ENCODE results near the gene NOVA1.

Gene NOVA1

GRCh38 chr14:26402126-26402525, 195.7 kb downstream of the NOVA1 start:
- ATAC-seq, result no peak
- TF ChIP-seq ARNTL (CRISPR knock-in tag; IDR thresholded peaks at IDR 0.05; ENCODE audit: borderline replicate concordance, low read depth) (no peak), CSRNP3 (CRISPR knock-in tag; IDR thresholded peaks at IDR 0.05) (no peak), PATZ1 (CRISPR knock-in tag; IDR thresholded peaks at IDR 0.05; ENCODE audit: borderline replicate concordance) (no peak), ZNF565 (CRISPR knock-in tag; conservative IDR thresholded peaks at IDR 0.05; ENCODE audit: low read depth) (no peak), ZFP30 (CRISPR knock-in tag; IDR thresholded peaks at IDR 0.05) (no peak), CREB5 (CRISPR knock-in tag; IDR thresholded peaks at IDR 0.05; ENCODE audit: low read depth) (no peak), TSHZ2 (CRISPR knock-in tag; IDR thresholded peaks at IDR 0.05) (no peak), OSR1 (CRISPR knock-in tag; IDR thresholded peaks at IDR 0.05) (no peak), SNAI2 (CRISPR knock-in tag; IDR thresholded peaks at IDR 0.05) (no peak)

- ATAC-seq, result no peak
- TF ChIP-seq ZFP30 (CRISPR knock-in tag; IDR thresholded peaks at IDR 0.05) (no peak), CREB5 (CRISPR knock-in tag; IDR thresholded peaks at IDR 0.05; ENCODE audit: low read depth) (no peak), OSR1 (CRISPR knock-in tag; IDR thresholded peaks at IDR 0.05) (no peak), ARNTL (CRISPR knock-in tag; IDR thresholded peaks at IDR 0.05; ENCODE audit: borderline replicate concordance, low read depth) (no peak), ZNF565 (CRISPR knock-in tag; conservative IDR thresholded peaks at IDR 0.05; ENCODE audit: low read depth) (no peak), PPARA (CRISPR knock-in tag; IDR thresholded peaks at IDR 0.05; ENCODE audit: borderline replicate concordance) (no peak), GLIS3 (CRISPR knock-in tag; IDR thresholded peaks at IDR 0.05) (no peak), POU6F1 (CRISPR knock-in tag; IDR thresholded peaks at IDR 0.05; ENCODE audit: borderline replicate concordance, low read depth) (no peak), SNAI2 (CRISPR knock-in tag; IDR thresholded peaks at IDR 0.05) (no peak), TOX (CRISPR knock-in tag; IDR thresholded peaks at IDR 0.05; ENCODE audit: borderline replicate concordance) (no peak), RARB (CRISPR knock-in tag; IDR thresholded peaks at IDR 0.05) (no peak), ISL1 (CRISPR knock-in tag; IDR thresholded peaks at IDR 0.05) (no peak), TSHZ2 (CRISPR knock-in tag; IDR thresholded peaks at IDR 0.05) (no peak), ESRRG (CRISPR knock-in tag; IDR thresholded peaks at IDR 0.05) (no peak), ZC3H10 (CRISPR knock-in tag; IDR thresholded peaks at IDR 0.05) (no peak)
These were observed 196.5 kb downstream of the NOVA1 start for GRCh38 chr14:26401179-26401968.
